ENCODE measurements around the gene SFT2D1. TPM values are rescaled to one million over a fixed set of nuclear protein-coding genes. Genes with fewer than 3 reads are reported as not detected.

Gene SFT2D1
- total RNA-seq, 4 donors from 2014 or later, result 34.8 to 45.3 (median 37.1) TPM

GRCh38 chr6:166275714-166276166 lies 66.6 kb downstream of the SFT2D1 start:
- peaks cover 0 to 8% (median 0%) of the 10 kb centered on the region in 3 donors for H3K4me1 ChIP-seq
- no peak overlapping the region for H3K4me3 ChIP-seq
- no peaks in the 10 kb centered on the region for H3K9me3 ChIP-seq
- intact Hi-C loops (cut with DNase I), result no loop called here
- DNase-seq, result no peak
- no peak overlapping the region for H3K27ac ChIP-seq
- H3K27me3 ChIP-seq, result peaks cover 0 to 32% (median 0%) of the 10 kb centered on the region in 4 donors
- no peaks in the 10 kb centered on the region for H3K36me3 ChIP-seq
- TF ChIP-seq CTCF (IDR thresholded peaks at IDR 0.05) (peak; percentile 92 to 98 (median 98)), POLR2A (IDR thresholded peaks at IDR 0.05) (no peak)
- WGBS, 2 donors, result 2 to 4% methylated on average over 7 to 19 of the region's 21 CpGs

- peaks cover 0 to 41% (median 0%) of the 10 kb centered on the region in 4 donors for H3K27me3 ChIP-seq
- H3K36me3 ChIP-seq, result no peaks in the 10 kb centered on the region
- intact Hi-C loops (cut with DNase I), result loop anchor here (5.0 kb wide), 1 partner anchor 127 kb away; no protein-coding TSS in a partner anchor
- no peak overlapping the region for H3K4me3 ChIP-seq
- peaks cover 0 to 8% (median 0%) of the 10 kb centered on the region in 3 donors for H3K4me1 ChIP-seq
- no peak for TF ChIP-seq POLR2A (IDR thresholded peaks at IDR 0.05)
- no peak for TF ChIP-seq CTCF (IDR thresholded peaks at IDR 0.05)
- H3K9me3 ChIP-seq, result no peaks in the 10 kb centered on the region
- 100% methylated on average over 1 of the region's 13 CpGs; no CpG with 5 or more reads in 1 of the 2 donors for WGBS, 2 donors
- H3K27ac ChIP-seq, result no peak overlapping the region
- no peak for DNase-seq
Observed at GRCh38 chr6:166274739-166275370, 67.5 kb downstream of the SFT2D1 start.

- WGBS, 2 donors, result 48 to 63% methylated on average over 4 of the region's 4 CpGs
- no peak for DNase-seq
- no peak for TF ChIP-seq POLR2A (IDR thresholded peaks at IDR 0.05)
- Histone ChIP-seq H3K9me3 (no peaks in the 10 kb centered on the region), H3K27ac (no peak overlapping the region), H3K4me1 (peaks cover 0 to 8% (median 0%) of the 10 kb centered on the region in 3 donors), H3K4me3 (no peak overlapping the region), H3K27me3 (peaks cover 0 to 48% (median 0%) of the 10 kb centered on the region in 4 donors), H3K36me3 (no peaks in the 10 kb centered on the region)
- intact Hi-C loops (cut with DNase I), result loop anchor here (5.0 kb wide), 1 partner anchor 128 kb away; no protein-coding TSS in a partner anchor
Observed at GRCh38 chr6:166274163-166274562, 68.2 kb downstream of the SFT2D1 start.

- no peak for DNase-seq
- TF ChIP-seq POLR2A (IDR thresholded peaks at IDR 0.05), result no peak
- no peak for TF ChIP-seq CTCF (IDR thresholded peaks at IDR 0.05)
- Histone ChIP-seq H3K4me3 (no peak overlapping the region), H3K36me3 (no peaks in the 10 kb centered on the region), H3K4me1 (peaks cover 0 to 8% (median 0%) of the 10 kb centered on the region in 3 donors), H3K27me3 (peaks cover 0 to 51% (median 0%) of the 10 kb centered on the region in 4 donors), H3K9me3 (no peaks in the 10 kb centered on the region), H3K27ac (no peak overlapping the region)
- intact Hi-C loops (cut with DNase I), result loop anchor here (5.0 kb wide), 1 partner anchor 131 kb away; no protein-coding TSS in a partner anchor
- WGBS, 2 donors, result 78 to 89% methylated on average over 6 of the region's 9 CpGs
Observed at GRCh38 chr6:166271376-166271765, 71.0 kb downstream of the SFT2D1 start.

- intact Hi-C loops (cut with DNase I), result loop anchor here (5.0 kb wide), 1 partner anchor 131 kb away; no protein-coding TSS in a partner anchor
- no peak overlapping the region for H3K4me3 ChIP-seq
- TF ChIP-seq POLR2A (IDR thresholded peaks at IDR 0.05) (no peak), CTCF (IDR thresholded peaks at IDR 0.05) (no peak)
- DNase-seq, result no peak
- H3K27ac ChIP-seq, result no peak overlapping the region
- no peaks in the 10 kb centered on the region for H3K36me3 ChIP-seq
- H3K4me1 ChIP-seq, result peaks cover 0 to 5% (median 0%) of the 10 kb centered on the region in 3 donors
- WGBS, 2 donors, result 92 to 94% methylated on average over 5 of the region's 10 CpGs
- peaks cover 0 to 50% (median 0%) of the 10 kb centered on the region in 4 donors for H3K27me3 ChIP-seq
- no peaks in the 10 kb centered on the region for H3K9me3 ChIP-seq
Observed at GRCh38 chr6:166270706-166271375, 71.5 kb downstream of the SFT2D1 start.

Other genes starting within 250 kb of the SFT2D1 start
- not detected for gene TBXT, start 174.7 kb downstream of the SFT2D1 start, total RNA-seq
- gene PRR18, start 34.2 kb downstream of the SFT2D1 start, total RNA-seq, result not detected
- gene MPC1, start 40.4 kb upstream of the SFT2D1 start, total RNA-seq, result 10 to 100 TPM; 43.1 to 64.3 (median 59.5) TPM
- 1 to 10 TPM in 3 of 4 donors, under 1 TPM in 1; 0.99 to 2.7 (median 1.3) TPM for gene RAMACL, start 244.1 kb upstream of the SFT2D1 start, total RNA-seq